GM18502 (cell line): ENCODE results near the gene GABRB1.
"Not testable (repeated sequence)": the region's sequence is repeated elsewhere in the genome, so short reads cannot be mapped to it uniquely, and the experiment has no call there.

Source experiments
- ATAC-seq: cut with Tn5 transposase; IDR thresholded peaks from one replicate; pipeline ENCODE4 v1.9.1; 2021; ENCODE audit warnings: mild to moderate bottlenecking; ENCODE audit not compliant: unreplicated experiment, poor library complexity

The GABRB1 gene

DNA sequence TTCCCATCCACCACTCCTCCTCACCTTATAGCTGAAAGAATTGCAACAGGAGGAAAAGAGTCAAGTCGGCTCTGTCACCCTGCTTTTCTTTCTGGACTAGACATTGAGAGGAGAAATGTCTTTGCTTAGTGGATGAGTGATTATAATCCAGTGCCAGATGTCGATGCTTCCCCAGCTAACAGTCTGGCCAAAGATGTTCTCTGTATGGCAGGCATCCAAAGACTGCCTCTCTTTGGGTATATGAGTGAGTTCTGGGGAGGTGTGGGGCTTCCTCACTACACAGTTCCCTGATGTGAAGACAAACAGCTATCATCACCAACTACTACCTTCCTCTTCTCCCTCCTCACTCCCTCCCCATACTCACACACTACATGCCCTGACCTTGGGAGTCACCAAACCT is 341.2 kb downstream of the GABRB1 start:
- ATAC-seq = no peak

DNA sequence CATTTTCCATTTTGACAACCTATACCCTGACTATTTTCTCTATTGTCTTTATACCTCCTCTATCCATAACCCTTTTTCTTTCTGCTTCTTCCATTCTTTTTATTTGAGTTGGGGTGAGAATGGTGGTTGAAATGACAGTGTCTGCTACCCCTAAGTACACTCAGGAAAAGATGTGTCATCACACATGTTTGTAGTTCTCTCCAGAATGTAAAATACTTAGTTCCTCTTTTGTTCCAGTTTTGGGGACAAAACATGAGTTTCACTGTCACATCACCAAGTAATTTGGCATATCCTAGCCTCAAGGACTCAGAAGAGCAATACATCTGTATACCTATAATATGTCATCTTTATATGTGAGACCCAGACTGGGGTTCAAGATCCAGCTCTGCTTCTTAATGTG is 341.8 kb downstream of the GABRB1 start:
- ATAC-seq = peak; percentile 76

DNA sequence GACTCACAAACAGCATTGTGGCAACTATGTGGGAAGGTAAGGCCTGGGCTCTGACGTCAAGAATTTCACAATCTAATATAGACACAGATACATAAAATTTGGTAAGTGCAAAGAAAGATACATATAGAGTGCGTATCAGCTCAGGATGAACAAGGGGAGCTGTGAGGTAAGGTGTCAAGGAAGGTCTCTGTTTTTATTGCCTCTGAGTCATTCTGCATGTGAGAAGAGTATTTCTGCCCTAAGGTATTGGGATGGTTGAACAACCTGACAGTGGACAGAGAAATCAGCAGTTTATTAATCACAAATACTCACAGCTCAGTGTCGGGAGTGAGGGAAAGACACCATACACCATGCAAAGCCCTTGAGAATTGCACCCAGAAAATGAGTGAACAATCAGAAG is 342.3 kb downstream of the GABRB1 start:
- peak; percentile 14 for ATAC-seq

DNA sequence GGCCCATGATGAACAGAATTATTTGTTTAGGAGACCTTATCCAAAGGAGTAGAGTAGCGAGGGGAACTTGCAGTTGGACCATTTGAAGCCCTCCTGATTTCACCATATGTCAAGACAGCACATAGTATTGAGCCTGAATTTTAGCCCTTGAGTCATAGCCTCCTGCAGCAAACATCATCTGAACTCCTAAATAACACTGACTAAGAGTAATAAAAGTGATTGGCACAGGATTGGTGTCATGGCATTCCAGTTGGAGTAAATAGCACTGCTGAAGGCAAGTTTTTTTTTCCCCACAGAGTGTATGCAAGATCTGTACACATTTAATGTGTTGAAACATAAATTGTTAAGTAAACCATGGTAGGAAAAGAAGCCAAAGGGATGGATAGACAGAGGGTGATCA is 343.1 kb downstream of the GABRB1 start:
- no peak for ATAC-seq

DNA sequence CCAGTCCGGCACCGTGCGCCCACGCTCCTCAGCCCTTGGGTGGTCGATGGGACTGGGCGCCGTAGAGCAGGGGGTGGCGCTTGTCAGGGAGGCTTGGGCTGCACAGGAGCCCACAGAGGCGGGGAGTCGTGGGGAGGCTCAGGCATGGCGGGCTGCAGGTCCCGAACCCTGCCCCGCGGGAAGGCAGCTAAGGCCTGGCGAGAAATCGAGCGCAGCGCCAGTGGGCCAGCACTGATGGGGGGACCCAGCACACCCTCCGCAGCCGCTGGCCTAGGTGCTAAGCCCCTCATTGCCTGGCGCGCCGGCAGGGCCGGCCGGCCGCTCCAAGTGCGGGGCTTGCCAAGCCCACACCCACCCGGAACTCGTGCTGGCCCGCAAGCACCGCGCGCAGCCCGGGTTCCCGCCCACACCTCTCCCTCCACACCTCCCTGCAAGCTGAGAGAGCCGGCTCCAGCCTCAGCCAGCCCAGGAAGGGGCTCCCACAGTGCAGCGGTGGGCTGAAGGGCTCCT is 346.7 kb downstream of the GABRB1 start:
- not testable (repeated sequence) for ATAC-seq

DNA sequence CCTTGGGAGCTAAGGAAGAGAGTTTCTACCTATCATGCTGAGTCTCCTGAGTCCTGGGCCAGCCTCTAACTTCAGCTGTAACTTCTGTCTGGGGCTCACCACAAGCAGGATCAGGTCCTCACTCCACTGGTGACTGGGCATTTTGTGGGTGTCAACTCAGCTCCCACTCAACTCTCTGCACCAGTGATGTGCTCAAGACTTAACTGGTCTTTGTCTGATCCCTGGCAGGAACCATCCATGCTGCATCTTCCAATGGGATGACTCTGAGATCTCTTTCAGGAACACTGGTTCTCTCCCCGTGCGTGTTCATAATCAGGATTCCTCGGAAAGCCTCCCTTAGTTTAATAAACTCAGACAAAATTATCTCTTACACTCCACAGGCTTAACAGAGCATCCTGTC is 349.8 kb downstream of the GABRB1 start:
- no peak for ATAC-seq

DNA sequence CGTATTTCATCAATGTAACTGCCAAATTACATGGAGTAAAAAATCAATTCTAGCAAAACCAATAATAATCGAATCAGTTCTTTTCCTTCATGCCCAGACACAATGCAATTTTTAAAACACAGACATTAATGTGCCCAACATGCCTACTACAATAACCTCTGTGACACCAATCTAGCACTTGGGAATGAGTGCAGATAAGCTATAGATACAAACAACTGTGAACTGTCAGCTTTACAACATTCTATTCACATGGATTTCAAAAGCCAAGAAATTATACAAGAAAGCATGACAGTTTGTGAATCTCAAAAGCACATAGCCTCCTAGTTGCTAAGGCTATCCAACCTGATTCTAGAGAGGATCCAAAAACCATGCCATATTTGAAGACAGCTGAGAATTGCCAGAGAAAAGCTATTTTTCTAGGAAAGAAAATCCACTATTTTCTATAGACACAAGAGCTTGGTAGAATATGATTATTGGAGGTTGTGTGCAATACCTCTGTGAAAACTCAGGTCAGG is 351.5 kb downstream of the GABRB1 start:
- ATAC-seq = no peak

DNA sequence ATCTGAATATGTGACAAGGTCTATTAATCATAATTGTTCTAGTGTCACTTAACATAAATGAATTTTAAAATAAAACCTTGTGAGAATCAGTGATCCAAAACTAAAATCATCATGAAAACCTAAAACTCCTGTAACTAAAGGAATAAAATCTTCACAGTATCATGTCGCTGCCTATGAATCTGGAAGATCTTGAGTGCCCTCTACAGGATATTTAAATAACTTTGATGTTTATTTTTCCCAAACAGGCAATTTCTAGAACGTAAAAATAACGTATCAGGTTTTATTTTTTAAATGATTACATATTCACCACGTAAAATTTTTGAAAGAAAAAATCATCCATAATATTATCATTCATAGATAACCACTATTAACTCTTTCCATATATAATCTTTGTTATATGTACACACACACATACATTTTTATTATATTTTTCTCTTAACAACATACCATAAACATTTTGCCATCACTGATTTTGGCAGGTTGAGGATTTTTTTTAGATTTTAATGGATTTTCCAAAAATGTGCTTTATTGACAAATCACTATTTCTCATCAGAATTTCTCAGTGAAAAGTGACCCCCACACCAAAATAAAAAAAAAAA is 352.6 kb downstream of the GABRB1 start:
- ATAC-seq = peak; percentile 49

DNA sequence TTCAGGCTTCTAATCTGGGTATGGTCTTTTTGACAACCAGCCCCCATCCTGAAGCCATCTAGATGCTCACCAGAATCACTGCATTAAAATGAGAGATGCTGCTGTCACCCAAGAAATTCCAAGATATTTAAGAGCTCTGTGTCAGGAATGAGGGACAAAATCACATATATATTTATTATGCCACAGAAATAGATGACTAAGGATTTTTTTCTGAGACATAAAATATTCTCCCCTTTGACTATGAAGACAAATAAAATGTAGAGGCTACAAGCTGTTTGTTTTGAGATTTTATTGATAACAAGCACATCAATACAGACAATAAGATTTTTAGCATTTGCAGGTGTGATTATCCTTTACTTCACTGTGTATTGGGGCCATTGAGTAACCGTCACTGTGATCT is 354.8 kb downstream of the GABRB1 start:
- ATAC-seq = no peak

DNA sequence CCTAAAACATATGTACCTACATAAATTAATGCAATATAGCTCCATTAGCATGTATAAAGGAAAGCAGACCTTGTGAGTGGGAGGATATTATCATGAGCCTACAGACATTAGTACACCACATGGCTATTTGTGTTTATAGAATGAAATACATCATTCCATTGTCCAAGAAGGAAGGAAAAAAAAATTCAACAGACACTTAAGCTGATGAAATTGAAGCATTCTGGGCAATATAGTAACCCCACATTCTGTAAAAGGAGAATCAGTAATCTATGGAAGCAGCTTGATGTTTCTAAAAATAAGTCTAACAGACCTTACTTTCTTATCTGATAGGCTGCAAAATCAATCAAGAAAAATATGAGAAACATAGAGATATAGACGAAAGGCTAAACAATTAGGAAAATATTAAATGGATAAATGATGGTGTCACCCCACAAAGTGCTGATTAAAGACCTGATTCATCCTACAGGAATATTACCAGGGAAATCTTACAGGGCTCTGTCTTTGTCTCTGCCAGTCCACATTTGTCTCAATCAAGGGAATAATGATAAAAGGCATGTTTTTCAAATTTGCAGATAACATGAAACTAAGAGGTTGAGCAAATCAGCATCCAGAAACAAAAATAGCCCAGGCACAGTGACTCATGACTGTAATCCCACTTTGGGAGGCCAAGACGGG is 355.3 kb downstream of the GABRB1 start:
- no peak for ATAC-seq

DNA sequence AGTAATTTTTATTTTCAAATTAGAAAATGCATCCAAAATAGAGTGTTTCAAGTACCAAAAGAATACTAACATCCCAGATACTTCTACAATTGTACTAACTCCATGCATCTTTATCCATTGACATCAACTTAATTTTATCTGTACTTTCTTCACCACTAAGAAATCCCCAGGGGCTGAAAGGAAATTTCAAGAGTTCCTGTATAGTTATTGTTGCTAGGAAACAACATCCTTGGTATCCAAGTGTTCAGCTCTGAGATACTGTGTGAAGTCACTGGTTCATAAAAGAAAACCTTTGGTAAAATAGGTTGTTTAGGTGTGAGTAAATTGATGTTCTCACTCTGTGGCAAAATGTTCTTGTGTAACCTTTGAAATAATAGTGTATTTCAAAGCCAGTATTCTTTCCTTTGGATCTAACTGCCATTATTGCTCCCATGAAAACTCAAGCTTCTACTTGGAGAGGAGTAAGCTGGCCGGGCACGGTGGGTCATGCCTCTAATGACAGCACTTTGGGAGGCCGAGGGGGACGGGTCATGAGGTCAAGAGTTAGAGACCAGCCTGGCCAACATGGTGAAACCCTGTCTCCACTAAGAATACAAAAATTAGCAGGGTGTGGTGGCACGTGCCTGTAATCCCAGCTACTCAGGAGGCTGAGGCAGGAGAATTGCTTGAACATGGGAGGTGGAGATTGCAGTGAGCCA is 359.2 kb downstream of the GABRB1 start:
- no peak for ATAC-seq

DNA sequence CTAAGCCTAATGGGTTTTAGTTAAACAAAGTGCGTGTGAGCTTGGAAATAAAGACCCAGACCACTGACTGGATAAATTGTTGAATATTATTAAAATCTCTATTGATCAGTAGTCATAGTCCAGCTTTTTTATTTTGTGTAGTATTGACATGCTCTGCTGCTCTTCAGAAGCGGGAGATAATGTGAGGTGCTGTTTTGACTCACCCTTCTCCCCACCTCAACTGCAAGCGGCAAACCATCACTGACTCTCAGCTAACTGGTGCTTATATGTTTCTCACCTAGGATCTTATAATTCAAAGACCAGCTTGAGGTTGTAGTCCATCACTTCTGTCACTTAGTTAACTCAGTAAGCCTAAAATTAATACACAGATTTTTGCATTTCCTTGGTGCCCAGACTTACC is 359.9 kb downstream of the GABRB1 start:
- ATAC-seq = peak; percentile 85

DNA sequence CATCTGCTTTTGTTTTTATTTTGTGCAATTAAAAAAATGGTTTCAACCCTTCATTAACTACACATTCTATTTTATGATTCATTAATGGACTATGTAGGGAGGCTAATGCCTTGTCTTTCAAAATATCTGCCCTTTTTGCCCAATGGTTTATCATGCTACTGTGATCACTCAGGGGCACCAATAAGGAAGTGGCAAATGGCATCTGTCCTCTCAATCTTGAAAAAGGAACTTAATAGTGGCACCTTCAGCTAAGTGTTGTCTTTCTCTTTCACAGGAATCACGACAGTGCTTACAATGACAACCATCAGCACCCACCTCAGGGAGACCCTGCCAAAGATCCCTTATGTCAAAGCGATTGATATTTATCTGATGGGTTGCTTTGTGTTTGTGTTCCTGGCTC is 375.0 kb downstream of the GABRB1 start:
- no peak for ATAC-seq

DNA sequence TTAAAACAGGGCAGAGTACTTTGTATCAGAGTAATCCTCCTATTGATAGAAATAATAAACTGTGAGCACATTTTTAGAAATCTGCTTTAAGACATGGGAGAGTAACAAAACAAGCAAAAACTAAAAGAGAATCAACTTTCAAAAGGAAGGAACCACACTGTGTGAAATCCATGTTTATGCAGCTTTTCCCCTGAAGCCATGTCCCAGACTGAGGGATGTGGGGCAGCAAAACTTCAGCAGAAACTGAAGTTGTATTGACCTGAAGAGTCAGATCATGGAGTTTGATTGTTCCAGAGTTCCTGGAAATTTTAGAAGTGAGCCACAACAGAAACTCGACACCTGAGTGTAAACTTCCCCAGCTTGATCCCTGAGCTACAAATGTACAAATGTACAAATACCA is 378.9 kb downstream of the GABRB1 start:
- no peak for ATAC-seq

DNA sequence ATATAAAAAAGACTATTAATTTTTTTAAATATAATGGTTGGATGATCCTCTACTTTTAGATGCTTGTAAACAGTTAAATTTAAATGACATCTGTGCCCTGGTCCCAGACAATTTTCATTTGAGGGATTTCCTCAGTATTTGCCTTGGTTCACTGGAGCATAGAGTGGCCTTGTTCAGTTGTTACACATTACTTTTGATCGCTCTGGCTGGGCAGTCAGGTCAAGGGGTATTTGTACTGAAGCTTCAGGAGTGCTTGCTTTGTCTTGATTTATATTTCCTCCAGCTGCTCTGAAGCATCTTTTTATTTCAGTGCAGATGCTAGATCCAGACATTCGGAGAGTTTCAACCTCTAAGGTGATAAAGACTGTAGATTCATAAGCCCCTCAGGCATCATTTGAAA is 382.2 kb downstream of the GABRB1 start:
- ATAC-seq = no peak

DNA sequence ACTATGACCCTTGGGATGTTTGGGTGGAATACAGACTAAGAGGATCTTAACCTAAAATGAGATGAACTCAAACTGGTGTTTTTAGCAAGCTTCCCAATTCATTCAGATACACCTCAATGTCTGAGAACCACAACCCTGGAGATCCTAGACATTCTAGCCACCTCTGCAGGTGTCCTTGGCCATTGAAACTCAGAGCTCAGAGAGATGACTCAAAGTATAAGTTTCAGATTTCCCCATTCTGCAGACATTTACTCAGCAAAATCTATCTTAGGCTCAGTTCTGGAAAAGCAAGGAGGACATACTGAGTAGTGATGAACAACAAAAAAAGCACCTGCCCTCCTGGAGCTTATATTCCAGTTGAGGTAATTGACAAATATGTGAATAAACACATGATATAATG is 384.4 kb downstream of the GABRB1 start:
- peak; percentile 75 for ATAC-seq

DNA sequence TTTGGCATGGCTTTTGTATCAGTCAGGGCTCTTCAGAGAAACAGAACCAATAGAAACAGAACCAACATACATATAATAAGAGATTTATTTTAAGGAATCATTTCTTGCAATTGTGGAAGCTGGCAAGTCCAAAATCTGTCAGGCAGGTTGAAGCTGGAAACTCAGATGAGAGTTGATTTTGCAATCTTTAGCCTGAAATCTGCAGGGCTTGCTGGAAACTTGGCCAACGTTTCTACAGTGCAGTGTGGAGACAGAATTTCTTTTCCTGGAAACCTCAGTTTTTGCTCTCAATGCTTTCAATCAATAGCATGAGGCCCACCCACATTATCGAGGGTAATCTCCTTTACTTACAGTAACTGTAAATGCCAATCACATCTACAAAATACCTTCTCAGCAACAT is 386.8 kb downstream of the GABRB1 start:
- ATAC-seq = no peak

DNA sequence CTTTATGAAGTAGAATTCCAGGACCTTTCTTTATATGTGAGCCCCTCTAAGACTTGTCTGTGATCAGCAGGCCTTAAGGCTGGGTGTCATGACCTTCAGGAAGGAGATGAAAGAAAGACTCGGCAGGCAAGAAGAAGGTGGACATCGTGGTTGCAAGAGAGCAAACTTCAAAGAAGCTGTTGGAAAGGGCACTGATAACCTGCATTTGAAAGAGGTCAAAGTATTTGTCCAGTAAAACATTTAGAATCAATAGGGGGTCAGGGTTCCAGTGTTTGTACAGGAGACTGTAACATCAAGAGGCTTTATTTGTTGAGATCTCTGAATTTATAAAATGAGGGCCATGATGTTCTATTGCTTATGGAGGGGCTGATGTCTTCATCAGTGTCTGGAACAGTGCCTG is 387.9 kb downstream of the GABRB1 start:
- no peak for ATAC-seq

DNA sequence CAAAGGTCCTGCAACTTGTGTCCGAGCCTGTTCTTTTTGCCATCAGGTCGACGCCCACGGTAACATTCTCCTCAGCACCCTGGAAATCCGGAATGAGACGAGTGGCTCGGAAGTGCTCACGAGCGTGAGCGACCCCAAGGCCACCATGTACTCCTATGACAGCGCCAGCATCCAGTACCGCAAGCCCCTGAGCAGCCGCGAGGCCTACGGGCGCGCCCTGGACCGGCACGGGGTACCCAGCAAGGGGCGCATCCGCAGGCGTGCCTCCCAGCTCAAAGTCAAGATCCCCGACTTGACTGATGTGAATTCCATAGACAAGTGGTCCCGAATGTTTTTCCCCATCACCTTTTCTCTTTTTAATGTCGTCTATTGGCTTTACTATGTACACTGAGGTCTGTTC is 394.3 kb downstream of the GABRB1 start:
- no peak for ATAC-seq

DNA sequence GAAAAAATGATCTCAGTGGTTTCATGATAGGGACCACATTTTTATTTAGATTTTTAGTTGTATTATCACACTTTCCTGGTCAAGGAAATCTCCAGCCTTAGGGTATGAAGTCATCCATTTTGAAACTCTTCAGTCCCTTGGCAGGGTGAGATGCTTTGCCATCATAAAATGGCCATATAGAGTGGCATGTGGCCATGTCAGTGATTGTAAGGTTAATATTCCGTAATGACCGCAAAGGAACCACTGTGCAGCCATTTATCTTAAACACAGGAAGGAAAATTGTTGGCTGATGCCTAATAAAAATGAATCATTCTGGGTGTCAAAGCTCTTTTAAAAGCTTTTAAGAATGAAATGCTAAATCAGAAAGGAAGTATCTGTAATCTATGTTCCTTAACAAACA is 396.6 kb downstream of the GABRB1 start:
- ATAC-seq = no peak

DNA sequence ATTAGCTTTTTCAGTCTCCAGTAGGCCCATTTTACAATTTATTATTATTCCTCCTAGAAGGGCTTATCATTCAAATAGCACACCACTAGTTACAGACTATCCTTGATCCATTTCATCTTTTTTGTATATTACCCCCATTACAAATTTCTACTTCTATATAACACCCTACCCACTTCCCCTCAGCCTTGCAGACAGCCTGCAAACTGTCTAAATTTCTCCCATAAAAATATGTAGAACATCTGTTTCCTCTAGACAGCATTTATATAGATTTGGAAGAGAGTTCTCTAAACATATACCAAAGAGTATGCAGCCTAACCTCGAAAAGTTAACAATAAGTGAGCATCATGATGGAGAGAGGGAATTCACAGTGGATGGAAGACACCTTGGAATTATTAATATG is 401.4 kb downstream of the GABRB1 start:
- ATAC-seq = no peak
